ENCODE results near the gene FAM124B.
A peak's percentile ranks its signal among the peaks of the same experiment; 100 is the strongest.

The FAM124B gene

DNA sequence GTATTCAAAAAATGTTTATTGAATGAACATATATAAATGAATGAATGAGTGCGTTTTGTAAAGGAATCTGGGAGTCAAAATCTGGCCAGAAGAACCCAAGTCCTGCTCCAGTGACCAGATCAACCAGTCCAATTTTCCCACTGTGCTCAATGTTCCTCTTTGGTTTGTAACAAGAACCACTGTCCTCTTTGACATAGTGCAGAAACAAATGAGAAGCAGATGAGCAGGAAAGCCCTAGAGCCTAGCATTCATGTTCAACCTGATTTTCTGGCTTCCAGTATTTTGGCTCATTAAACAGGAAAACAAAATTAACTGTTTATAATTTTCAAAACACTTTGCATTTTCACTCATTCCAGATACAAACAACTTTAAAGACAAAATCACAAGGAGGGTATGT is 23.2 kb downstream of the FAM124B start:
- TF ChIP-seq, protein P1, sequence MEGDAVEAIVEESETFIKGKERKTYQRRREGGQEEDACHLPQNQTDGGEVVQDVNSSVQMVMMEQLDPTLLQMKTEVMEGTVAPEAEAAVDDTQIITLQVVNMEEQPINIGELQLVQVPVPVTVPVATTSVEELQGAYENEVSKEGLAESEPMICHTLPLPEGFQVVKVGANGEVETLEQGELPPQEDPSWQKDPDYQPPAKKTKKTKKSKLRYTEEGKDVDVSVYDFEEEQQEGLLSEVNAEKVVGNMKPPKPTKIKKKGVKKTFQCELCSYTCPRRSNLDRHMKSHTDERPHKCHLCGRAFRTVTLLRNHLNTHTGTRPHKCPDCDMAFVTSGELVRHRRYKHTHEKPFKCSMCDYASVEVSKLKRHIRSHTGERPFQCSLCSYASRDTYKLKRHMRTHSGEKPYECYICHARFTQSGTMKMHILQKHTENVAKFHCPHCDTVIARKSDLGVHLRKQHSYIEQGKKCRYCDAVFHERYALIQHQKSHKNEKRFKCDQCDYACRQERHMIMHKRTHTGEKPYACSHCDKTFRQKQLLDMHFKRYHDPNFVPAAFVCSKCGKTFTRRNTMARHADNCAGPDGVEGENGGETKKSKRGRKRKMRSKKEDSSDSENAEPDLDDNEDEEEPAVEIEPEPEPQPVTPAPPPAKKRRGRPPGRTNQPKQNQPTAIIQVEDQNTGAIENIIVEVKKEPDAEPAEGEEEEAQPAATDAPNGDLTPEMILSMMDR (IDR thresholded peaks at IDR 0.05), result 0 out of 2 replicates have a peak, but pooled peaks have one; percentile 2

DNA sequence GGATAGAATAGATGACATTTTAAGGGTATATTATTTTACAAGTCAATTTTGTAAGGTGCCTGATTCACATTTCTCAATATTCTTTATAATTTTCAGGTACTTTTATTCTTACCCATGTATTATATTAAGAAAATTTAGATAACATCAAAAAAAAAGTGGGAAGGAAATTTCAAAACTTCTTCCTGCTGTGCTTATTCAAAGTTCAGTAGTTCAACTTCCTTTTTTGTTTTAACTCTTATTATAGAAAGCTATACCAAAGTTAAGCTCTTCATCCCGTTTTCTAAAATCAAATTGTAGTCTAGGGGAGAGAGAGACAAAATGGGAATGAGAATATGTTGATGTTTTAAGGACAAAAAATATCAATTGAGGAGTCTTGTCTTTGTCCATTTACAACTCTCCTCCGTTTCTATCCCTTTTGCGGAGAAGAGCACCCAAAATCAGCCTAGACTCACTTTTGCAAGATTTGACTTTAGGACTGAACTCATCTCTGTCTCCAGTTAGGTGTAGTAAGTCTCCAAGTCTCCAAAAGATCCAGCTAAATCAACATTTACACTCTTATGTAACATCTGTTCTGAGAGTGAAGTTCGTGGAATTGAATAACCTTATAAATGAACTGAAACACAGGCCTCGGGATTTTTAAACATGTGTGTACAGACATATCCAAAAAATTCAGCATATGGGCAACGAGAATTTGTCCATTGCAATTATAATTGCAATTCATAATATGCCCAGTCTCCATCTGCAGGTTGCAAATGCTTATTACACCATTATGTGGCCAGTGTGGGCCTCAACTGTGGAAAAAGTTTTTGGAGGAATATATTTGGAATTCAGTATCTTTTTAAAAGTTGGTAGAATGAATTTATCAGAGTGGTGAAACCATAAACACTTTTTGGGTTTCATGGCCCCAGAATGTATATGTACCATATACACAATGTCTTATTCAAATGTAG is 23.9 kb downstream of the FAM124B start:
- TF ChIP-seq, protein P1 (IDR thresholded peaks at IDR 0.05), result peak; percentile 21; the same call in 1 of the 2 replicates

DNA sequence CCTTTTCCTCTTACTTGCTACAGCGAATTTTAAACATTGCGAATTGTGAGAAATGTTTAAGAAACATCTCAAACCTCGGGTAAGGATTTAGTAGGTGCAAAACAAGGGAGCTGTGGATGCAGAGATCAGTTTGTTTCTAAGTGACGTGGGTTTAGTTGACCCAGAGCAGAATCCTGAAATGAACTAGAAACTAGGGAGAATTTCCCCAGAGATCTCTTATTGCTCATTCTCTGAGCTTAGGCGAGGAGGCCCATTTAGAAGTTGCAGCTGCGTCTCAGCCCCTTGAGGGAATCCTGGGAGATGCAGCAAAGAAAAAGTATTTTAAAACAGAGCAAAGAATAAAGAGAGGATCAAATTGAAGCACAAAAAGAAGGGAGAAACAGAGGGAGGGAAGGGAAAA is 29.3 kb downstream of the FAM124B start:
- TF ChIP-seq, protein P1 (IDR thresholded peaks at IDR 0.05), result no peak

DNA sequence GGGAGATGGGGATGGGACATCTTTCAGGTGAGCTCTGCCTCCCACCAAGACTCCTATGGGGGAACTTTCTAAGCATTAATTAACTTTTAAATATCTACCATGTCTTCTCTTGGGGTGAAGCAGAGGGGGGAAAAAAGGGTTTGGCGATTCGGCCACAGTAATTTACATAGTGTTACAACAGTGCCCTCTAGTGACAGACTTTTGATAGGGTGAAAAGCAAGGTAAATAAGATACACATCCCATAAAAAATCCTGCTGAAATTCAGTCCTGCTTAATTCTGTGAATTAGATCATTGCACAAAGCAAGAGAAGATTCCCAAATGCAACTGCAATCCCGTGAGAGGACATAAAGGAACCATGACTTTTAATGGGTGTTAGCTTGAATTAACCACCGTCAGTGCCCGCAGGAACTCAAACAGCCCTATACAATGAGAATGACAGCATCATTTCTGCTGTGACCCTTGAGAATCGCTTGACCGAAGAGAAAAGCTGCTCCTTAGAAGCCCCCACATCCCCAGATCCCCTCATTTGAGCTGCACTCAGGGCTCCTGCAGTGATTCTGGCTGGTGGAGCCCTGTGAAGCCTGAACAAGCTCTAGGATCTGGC is 32.8 kb downstream of the FAM124B start:
- TF ChIP-seq, protein P1 (IDR thresholded peaks at IDR 0.05), result peak; percentile 60; the same call in 1 of the 2 replicates

DNA sequence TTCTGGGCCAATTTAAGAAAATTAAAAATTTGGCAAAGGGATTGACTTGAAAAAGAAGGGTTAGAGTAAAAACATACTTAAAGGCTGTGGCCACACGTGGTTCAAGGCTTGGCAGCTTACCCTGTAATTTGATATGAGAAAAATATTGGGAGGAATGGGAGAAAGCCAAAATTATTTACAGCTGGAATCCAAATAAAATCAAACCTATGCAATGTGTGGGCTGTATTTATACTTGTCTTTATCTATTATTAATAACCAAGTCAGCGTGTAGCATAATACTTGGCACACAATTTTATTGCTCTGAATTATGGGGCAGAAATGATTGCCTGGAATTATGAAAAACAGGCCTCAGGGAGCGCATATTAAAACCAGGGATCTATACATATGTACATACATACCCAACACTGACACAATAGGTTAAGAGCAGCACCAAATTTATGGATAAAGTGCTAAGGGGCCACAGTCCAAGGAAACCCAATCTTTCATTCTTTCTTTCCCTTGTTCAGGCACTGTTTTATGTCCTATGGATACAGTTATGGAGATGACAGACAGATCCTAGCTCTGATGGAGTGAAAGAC is 35.6 kb downstream of the FAM124B start:
- TF ChIP-seq, protein P1 (IDR thresholded peaks at IDR 0.05), result no peak

DNA sequence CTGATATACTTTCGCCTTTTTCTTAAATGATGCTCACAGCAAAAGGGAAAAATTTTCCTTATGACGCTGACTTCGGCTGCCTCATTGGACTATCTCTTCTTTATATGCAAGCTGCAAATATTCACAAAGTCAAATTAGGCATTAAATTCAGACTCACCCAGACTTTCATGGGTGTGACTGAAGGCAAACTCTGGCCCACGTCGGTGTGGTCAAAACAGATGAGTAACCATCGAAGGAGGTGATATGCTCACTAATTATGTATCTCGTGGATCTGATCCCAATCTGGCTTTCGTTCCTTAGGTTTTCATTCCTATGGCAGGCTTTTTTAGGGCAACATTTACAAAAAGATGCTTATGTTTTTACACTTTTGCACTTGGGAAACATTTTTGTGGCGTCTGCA is 36.6 kb downstream of the FAM124B start:
- TF ChIP-seq, protein P1 (IDR thresholded peaks at IDR 0.05), result no peak

DNA sequence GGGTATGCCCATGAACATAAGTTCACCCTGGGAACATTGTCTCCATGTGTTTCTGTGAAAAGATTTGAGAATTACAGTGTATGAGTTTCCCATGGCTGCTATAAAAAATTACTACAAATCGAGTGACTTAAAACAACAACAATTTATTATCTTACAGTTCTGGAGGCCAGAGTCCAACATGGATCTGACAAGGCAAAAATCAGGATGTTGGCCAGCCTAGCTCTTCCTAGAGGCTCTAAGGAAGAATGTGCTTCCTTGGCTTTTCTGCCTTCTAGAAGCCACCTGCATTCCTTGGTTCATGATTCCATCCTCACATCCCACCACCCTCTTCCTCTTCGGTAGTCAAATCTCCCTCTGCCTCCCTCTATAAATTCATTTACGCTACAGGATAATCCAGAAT is 38.6 kb downstream of the FAM124B start:
- TF ChIP-seq, protein P1 (IDR thresholded peaks at IDR 0.05), result no peak

Measured in LNCAP (cell line).